ENCODE data around the gene UBQLN4.
"Not testable (repeated sequence)": the region's sequence is repeated elsewhere in the genome, so short reads cannot be mapped to it uniquely, and the experiment has no call there.

Gene UBQLN4

GRCh38 chr1:156056326-156056849 lies 2.8 kb upstream of the UBQLN4 start:
- no peak for DNase-seq

DNA sequence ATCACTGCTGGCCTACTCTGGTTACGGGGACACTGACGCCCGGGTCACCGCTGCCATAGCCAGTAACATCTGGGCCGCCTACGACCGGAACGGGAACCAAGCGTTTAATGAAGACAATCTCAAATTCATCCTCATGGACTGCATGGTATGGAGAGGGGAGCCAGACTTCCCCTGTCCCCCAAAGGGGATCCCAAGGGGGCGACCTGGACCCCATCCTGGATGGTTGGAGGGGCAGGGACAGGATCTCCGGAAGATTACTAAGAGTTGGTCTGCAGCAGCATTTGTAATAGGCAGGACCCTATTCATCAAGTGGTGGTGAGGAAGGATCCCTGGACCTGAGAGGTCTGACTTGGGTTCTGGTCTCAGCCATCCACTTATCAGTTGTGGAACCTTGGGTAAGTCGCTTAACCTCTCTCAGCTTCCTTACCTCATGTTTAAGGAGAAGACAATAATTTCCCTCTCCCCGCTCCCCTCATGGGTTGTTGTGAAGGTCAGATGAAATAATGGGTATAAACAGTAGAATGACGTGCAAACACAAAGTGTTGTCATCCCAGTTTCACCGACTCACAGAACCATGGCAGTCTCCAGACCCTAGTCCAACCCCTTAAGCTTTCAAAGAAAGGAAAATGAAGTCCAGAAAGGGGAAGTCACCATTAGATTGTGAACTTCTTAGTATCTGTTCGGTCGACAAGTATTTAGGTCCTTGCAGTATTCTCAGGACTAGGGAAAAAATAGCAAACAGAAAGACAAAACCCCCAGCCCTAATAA lies 1.9 kb upstream of the UBQLN4 start:
- no peak for DNase-seq

DNA sequence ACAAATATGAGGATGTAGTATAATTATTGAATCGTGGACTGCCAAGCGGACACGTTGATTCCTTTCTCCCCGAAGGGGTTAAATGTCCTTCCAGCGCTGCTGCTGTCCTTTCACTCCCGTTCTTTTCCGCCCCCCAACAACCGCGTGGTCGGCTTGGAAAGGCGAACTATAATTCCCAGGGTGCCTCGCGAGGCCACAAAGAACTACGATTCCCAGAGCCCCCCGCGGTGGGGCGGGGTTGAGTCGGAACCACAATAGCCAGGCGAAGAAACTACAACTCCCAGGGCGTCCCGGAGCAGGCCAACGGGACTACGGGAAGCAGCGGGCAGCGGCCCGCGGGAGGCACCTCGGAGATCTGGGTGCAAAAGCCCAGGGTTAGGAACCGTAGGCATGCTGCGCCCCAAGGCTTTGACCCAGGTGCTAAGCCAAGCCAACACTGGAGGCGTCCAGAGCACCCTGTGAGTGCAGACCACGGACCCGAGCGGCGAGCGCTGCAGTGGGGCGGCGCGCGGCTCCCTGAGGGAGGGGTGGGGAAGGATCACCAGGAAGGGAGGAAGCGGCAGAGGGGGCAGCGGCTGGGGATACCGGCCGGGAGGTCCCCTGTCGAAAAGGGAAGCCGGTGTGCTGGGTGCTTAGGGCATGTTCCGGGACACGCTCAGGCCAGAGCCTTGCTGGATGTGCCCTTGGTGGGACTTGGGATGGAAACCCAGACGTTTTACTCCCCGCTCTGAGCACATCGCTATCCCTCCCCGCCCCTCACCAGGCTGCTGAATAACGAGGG lies 1.1 kb upstream of the UBQLN4 start, which contains the start of gene LAMTOR2:
TSS of gene LAMTOR2 (plus strand) at position 283 of the 781 bp plus-strand sequence. CDS start at position 391, 108 bp downstream.
- DNase-seq: peak; percentile 97

DNA sequence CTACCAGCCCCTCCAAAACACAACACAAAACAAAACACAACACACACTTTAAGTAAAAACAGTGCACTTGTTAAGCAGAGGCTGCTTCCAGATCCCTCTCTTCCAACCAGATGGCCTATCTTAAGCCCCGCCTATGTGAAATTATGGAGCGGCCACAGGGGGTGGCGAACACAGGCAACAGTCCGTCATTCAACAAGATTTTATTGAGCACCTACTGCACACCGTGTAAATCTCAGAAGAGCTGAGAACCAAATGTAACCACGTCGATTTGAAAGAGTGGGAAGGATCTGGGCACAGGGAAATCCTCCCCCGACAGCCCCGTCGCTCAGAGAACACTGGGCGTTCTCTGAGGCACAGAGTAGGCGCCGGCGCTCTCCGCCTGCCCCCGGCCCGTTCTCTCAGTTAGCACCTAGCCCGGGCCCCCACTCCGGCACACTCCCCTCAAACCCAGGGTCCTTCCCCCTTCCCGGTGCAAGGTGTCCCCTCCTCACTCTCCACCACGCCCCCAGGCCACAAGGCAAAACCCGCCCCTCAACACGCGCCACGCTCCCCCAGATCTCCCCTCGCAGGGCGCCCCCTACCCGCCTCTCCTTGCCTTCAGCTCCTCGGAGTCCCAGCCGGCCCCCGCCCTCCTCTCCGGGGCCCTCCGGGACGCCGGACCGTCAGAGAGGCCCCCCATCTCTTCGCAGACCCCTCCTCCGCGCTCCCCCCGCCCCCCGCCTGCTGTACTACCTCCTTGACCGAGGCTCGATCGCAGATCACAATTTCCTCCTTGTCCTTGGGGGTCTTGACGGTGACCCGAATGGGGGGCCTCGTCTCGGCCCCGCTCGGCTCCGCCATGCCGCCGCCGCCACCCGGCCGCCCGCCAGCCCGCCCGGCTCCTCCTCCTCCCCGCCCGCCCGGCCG lies 483 bp downstream of the UBQLN4 start:
- DNase-seq: peak; percentile 74

GRCh38 chr1:156051011-156051725 lies 2.4 kb downstream of the UBQLN4 start:
- DNase-seq: no peak

DNA sequence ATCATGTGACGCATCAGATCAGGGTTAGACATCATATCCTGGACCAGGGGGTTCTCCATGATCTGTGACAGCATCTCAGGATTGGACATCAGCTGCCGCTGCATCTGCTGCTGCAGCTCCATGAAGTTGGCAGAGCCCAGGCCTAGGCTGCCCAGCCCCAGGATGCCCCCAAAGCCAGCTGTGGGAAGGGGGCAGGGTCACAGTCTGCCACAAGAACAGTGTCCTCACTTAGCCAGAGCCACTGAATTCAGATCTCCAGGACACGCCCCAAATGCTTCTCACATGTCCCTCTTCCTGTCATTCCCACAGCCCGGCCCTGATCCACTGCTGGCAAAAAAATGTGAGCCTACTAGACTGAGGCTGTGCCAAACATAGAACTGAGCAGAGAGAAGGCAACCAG lies 3.2 kb downstream of the UBQLN4 start:
- no peak for DNase-seq

- DNase-seq: no peak
Measured at GRCh38 chr1:156048663-156049258, 4.8 kb downstream of the UBQLN4 start.

DNA sequence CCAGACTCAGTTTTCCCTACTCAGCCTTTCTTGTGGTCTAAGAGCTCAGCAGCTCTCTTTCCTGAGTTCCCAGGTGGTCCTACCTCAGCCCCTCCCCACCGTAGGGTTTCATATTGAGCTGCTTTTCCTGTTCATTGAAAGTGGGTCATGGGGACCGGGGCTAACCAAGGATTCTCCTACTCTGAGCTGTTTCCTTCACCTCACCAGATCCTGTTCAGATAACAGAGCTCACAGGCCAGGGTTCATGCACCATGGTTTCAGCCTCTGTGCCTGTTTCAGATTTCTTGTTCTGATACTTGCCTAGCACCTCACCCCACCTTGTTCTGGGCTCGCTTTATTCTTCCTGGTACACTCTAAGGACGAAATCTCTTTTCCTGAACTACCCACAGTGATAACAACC lies 8.5 kb downstream of the UBQLN4 start:
- DNase-seq: no peak

GRCh38 chr1:156042828-156043227 lies 10.8 kb downstream of the UBQLN4 start:
- DNase-seq: no peak

GRCh38 chr1:156034991-156035390 lies 18.6 kb downstream of the UBQLN4 start:
- DNase-seq: not testable (repeated sequence)

DNA sequence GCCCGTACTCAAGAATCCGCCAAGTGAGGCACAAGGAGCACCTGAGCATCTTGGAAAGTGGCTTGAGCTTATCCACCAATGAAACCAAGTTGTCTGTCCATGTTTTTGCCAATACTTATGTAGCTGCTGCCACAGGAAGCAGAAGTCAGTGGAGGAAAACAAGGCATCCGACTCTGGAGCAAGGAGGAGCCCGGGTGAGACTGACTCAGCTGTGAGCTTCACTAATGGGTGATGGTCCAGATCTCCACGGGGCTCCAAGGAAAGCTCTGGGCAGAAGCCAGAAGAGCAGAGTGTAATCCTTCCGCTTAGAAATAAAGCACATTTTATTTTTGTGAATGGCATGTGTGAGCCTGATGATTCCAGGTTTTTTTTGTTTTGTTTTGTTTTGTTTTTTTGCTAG lies 20.6 kb downstream of the UBQLN4 start:
- no peak for DNase-seq

DNA sequence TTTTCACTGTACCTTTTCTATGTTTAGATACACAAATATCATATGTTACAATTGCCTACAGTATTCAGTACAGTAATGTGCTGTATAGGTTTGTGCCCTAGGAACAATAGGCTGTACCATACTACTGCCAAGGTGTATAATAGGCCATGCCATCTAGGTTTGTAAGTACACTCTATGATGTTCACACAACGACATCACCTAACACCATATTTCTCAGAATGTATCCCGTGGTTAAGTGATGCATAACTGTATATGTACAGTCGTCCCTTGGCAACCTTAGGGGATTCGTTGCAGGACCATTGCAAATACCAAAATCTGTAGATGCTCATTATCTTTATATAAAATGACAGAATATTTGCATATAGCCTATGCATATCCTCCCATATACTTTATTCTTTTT lies 27.0 kb downstream of the UBQLN4 start:
- DNase-seq: no peak

- peak; percentile 28 for DNase-seq
Measured at GRCh38 chr1:156025876-156026275, 27.7 kb downstream of the UBQLN4 start.

GRCh38 chr1:156024801-156025200 lies 28.8 kb downstream of the UBQLN4 start:
- DNase-seq: no peak

- DNase-seq: no peak
Measured at GRCh38 chr1:156021954-156022353, 31.6 kb downstream of the UBQLN4 start.

- no peak for DNase-seq
Measured at GRCh38 chr1:156021093-156021428, 32.5 kb downstream of the UBQLN4 start.

- DNase-seq: peak; percentile 74
Measured at GRCh38 chr1:156020293-156021092, 33.1 kb downstream of the UBQLN4 start, which contains the start of gene SSR2. SSR2 (minus strand) TSS chr1:156020951; CDS start chr1:156020167, 784 bp downstream.

DNA sequence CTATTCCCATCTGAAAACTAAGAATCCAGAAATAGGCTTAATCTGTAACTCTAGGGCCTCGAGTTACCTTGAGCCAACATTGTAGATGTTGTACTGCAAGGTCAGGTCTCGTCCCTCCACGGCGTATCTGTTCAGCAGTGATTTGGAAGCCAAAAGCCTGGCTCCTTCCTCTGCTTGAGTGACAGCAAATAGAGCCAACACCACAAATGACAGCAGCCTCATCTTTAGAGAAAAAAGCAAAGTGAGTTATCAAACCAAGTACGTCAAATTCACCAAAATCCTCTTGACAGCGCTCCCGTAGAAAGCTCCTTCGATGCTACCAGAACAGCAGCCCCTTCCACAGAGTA lies 33.7 kb downstream of the UBQLN4 start:
- DNase-seq: no peak

- no peak for DNase-seq
Measured at GRCh38 chr1:156014829-156015228, 38.8 kb downstream of the UBQLN4 start.

- DNase-seq: no peak
Measured at GRCh38 chr1:156012051-156012817, 41.4 kb downstream of the UBQLN4 start.

Data from activated T-cell treated with anti-CD3 and anti-CD28 coated beads, Interleukin-2, amount 50 U/mL, for 1 hour (primary cell).